OCI-LY3 (cell line): ENCODE data around the gene PAN2.

Experiments
- CTCF ChIP-seq: fragments of 200-600, 300-600 bp; sonication (generic); IDR thresholded peaks from 2 replicates; pipeline ENCODE4 v1.5.1; 2014; ENCODE audit warnings: antibody characterized with exemption, low read length, low read depth
- EZH2phosphoT487 ChIP-seq: fragments of 200-600 bp; shearing (Covaris generic); IDR thresholded peaks from 2 replicates; pipeline ENCODE4 v1.6.1; 2018; ENCODE audit warnings: antibody characterized with exemption, mixed run types, low read depth

- TF ChIP-seq EZH2phosphoT487 = no peak
- no peak for TF ChIP-seq CTCF
Measured at GRCh38 chr12:56298828-56299227, 35.0 kb downstream of the PAN2 start.
